Measurements from ENCODE around the gene NRF1. TPM values are rescaled to one million over a fixed set of nuclear protein-coding genes. Genes with fewer than 3 reads are reported as not detected.

The NRF1 gene
- polyA plus RNA-seq, 4 donors = 19.4 to 26.1 (median 22.8) TPM

- no peak for DNase-seq (ENCODE audit: low read depth in 4 of 4, low spot score in 2 of 4)
Measured at GRCh38 chr7:129724796-129725195, 113.3 kb downstream of the NRF1 start.

- no peak for DNase-seq (ENCODE audit: low read depth in 4 of 4, low spot score in 2 of 4)
Measured at GRCh38 chr7:129728875-129729467, 117.5 kb downstream of the NRF1 start.

GRCh38 chr7:129729511-129729910, 118.0 kb downstream of the NRF1 start:
- no peak for DNase-seq (ENCODE audit: low read depth in 4 of 4, low spot score in 2 of 4)

- no peak for DNase-seq (ENCODE audit: low read depth in 4 of 4, low spot score in 2 of 4)
Measured at GRCh38 chr7:129730159-129730558, 118.6 kb downstream of the NRF1 start.

- DNase-seq (ENCODE audit: low read depth in 4 of 4, low spot score in 2 of 4) = no peak
Measured at GRCh38 chr7:129734400-129734799, 122.9 kb downstream of the NRF1 start.

- DNase-seq (ENCODE audit: low read depth in 4 of 4, low spot score in 2 of 4) = peak in 1 of 4 donors; percentile 25
Measured at GRCh38 chr7:129739427-129739826, 127.9 kb downstream of the NRF1 start.

GRCh38 chr7:129740574-129741410, 129.3 kb downstream of the NRF1 start:
- DNase-seq (ENCODE audit: low read depth in 4 of 4, low spot score in 2 of 4) = no peak

GRCh38 chr7:129741743-129742213, 130.3 kb downstream of the NRF1 start:
- DNase-seq (ENCODE audit: low read depth in 4 of 4, low spot score in 2 of 4) = peak in 2 of 4 donors; percentile 11 to 15

GRCh38 chr7:129742256-129742655, 130.7 kb downstream of the NRF1 start:
- DNase-seq (ENCODE audit: low read depth in 4 of 4, low spot score in 2 of 4) = no peak

GRCh38 chr7:129746857-129747529, 135.5 kb downstream of the NRF1 start:
- DNase-seq (ENCODE audit: low read depth in 4 of 4, low spot score in 2 of 4) = no peak

GRCh38 chr7:129748356-129749109, 137.0 kb downstream of the NRF1 start:
- no peak for DNase-seq (ENCODE audit: low read depth in 4 of 4, low spot score in 2 of 4)

- no peak for DNase-seq (ENCODE audit: low read depth in 4 of 4, low spot score in 2 of 4)
Measured at GRCh38 chr7:129750091-129750490, 138.6 kb downstream of the NRF1 start.

- DNase-seq (ENCODE audit: low read depth in 4 of 4, low spot score in 2 of 4) = no peak
Measured at GRCh38 chr7:129750501-129750900, 139.0 kb downstream of the NRF1 start.

- DNase-seq (ENCODE audit: low read depth in 4 of 4, low spot score in 2 of 4) = no peak
Measured at GRCh38 chr7:129751916-129752315, 140.4 kb downstream of the NRF1 start.

GRCh38 chr7:129752760-129753159, 141.2 kb downstream of the NRF1 start:
- DNase-seq (ENCODE audit: low read depth in 4 of 4, low spot score in 2 of 4) = no peak

- DNase-seq (ENCODE audit: low read depth in 4 of 4, low spot score in 2 of 4) = no peak
Measured at GRCh38 chr7:129754406-129754805, 142.9 kb downstream of the NRF1 start.

- no peak for DNase-seq (ENCODE audit: low read depth in 4 of 4, low spot score in 2 of 4)
Measured at GRCh38 chr7:129757991-129758390, 146.5 kb downstream of the NRF1 start.

- no peak for DNase-seq (ENCODE audit: low read depth in 4 of 4, low spot score in 2 of 4)
Measured at GRCh38 chr7:129762387-129762969, 151.0 kb downstream of the NRF1 start.

- no peak for DNase-seq (ENCODE audit: low read depth in 4 of 4, low spot score in 2 of 4)
Measured at GRCh38 chr7:129764247-129765084, 152.9 kb downstream of the NRF1 start.

Data from left renal cortex interstitium (tissue), 4 donors.